HG02642 (cell line): ENCODE measurements around the gene KRT33A.

ENCODE experiments used
- ATAC-seq: cut with Tn5 transposase; IDR thresholded peaks from one replicate; pipeline ENCODE4 v1.9.1; 2021; ENCODE audit warnings: mild to moderate bottlenecking; ENCODE audit not compliant: unreplicated experiment, poor library complexity

The KRT33A gene

GRCh38 chr17:41308251-41308917 lies 42.2 kb downstream of the KRT33A start:
- ATAC-seq = no peak

GRCh38 chr17:41307647-41308046 lies 43.0 kb downstream of the KRT33A start:
- ATAC-seq = no peak

- ATAC-seq = no peak
Observed at GRCh38 chr17:41304091-41304490, 46.5 kb downstream of the KRT33A start.

GRCh38 chr17:41302981-41303380 lies 47.6 kb downstream of the KRT33A start:
- ATAC-seq = no peak

GRCh38 chr17:41301916-41302901 lies 48.4 kb downstream of the KRT33A start, which contains the start of gene KRTAP29-1:
TSS of gene KRTAP29-1 (minus strand) at chr17:41302851. CDS start at chr17:41302851, 0 bp downstream.
- no peak for ATAC-seq

DNA sequence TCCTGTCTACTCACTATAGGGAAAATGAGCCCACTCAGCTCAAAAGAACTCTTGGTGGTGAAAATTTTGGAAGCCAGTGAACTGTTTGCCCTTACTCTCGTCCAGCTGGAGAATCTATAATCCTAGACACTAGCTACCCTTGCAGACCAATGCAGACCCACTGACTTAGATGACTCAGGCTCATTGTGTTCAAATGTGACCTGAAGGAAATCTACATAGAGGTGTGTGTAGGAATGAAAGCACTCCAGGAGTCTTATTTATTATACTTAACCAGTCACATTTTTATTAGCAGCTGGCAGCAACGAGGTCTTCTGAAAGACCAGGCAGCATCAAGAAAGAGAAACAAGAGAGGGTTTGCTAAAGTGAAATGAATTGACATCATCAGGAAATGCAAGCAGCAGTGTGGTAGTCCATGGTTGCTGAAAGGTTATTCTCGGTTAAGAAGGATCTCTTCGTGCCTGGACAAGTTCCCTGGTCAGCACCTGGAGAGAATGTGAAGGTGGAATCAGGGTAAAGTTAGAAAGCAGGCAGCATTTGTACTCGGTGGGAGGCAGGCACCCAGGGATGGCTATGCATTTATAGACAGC lies 49.3 kb downstream of the KRT33A start:
- ATAC-seq = no peak

GRCh38 chr17:41298458-41299135 lies 52.0 kb downstream of the KRT33A start:
- no peak for ATAC-seq

DNA sequence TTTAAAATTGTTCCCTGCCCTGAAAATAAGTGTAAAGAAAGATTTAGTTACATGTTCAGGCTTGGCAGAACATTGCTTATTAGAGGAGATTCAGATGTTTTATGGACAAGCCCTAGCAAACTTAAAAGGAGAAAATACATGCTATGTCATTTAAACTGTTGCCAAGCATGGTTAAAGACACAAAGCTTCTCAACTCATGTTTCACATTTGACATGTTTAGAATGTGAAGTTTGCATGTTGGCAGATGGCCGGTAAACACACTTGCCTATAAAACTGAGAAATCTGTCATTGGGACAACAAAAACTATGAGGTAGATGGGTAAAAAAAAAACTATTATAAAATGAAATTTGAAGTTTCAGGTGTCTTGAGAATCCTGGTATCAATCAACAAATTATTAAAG lies 53.8 kb downstream of the KRT33A start:
- no peak for ATAC-seq
